AG09319 (cell line): ENCODE measurements around the gene ANKRD6.

Experiments
- DNase-seq: peaks from one replicate; pipeline ENCODE4 v3.0.0-alpha.2; 2010; ENCODE audit warnings: low read depth; ENCODE audit errors: extremely low read depth
- CTCF ChIP-seq: IDR thresholded peaks from 2 replicates; pipeline ENCODE4 v1.5.1; 2011; ENCODE audit warnings: low read depth, mild to moderate bottlenecking, inconsistent platforms, low read length, moderate library complexity

ANKRD6 gene

DNA sequence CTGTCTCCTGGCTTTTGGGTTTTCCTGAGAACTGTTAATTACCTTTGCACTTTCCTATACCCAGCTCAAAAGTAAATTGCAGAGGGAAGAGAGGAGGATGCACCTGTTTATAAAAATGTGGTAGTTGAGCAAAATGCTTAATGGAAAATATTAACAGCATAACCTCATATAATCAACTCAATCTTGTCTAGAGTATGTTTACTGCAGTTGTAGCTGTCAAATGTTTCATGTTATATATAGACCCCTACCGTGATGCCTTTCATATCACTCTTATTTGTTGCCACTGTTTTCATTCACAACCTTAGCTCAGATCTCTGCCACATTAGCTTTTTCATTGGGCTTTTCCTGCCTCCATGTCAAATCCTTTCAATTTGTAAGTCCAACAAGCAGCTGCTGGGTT is 36.0 kb downstream of the ANKRD6 start:
- no peak for TF ChIP-seq CTCF
- DNase-seq: no peak

DNA sequence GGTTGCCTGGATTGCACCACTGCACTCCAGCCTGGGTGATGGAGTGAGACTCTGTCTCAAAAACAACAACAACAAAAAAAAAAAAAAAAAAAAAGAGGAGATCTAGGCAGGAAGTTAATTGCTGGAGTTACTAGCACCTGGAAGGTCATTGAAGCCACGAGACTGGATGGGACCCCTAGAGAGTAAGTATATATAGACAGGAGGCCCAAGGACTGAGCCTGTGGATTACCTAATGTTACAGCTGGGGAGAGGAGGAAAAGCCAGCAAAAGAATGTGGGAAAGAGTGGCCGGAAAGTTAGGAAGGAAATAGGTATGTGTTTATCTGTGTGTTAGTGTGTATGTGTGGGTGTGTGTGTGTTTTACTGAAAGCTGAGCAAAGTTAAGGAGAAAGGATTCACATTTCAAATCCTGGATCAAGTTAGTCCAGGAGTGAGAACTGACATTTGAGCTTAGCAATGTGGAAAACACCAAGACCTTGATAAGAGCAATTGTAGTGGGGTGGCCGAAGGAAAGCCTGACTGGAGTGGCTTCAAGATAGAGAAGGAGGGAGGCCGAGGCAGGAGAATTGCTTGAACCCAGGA is 38.4 kb downstream of the ANKRD6 start:
- TF ChIP-seq CTCF: no peak
- no peak for DNase-seq

DNA sequence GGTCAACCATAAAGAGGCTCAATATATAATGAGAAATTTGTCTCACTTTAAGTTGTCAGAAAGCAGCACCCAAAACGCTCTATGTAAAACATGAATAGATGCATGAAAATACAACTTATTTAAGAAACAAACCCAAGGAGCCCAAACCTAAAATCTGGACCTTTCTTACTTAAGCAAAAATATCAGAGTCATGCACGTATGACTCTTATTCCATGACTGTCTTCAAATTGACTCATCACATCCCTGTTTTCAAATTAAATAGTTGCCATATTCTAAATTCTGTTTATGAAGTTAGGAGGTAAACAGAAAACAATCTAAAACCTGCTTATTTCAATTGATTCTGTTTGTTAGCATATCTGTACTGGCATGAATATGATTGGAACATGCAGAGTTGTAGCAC is 42.1 kb downstream of the ANKRD6 start:
- no peak for DNase-seq
- TF ChIP-seq CTCF: no peak

DNA sequence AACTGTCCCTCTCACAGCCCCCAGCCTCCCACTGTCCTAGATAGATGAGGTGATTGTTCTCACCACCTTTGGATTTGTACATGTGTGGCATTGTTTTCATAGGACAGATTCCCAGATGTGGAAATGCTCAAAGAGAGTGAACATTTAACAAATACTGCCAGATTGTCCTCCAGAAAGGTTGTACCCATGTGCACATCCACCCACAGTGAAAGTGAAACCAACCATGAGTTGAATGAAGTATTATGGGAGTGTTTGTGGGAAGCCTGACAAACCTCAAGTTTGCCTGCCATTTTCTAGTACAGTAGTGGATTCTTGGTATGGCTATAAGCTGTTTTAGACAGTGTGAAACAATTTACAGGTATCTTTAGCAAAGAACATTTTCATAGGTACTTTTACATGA is 42.7 kb downstream of the ANKRD6 start:
- DNase-seq: no peak
- no peak for TF ChIP-seq CTCF

- no peak for DNase-seq
- TF ChIP-seq CTCF: no peak
Measured at GRCh38 chr6:89479897-89480296, 46.9 kb downstream of the ANKRD6 start.

DNA sequence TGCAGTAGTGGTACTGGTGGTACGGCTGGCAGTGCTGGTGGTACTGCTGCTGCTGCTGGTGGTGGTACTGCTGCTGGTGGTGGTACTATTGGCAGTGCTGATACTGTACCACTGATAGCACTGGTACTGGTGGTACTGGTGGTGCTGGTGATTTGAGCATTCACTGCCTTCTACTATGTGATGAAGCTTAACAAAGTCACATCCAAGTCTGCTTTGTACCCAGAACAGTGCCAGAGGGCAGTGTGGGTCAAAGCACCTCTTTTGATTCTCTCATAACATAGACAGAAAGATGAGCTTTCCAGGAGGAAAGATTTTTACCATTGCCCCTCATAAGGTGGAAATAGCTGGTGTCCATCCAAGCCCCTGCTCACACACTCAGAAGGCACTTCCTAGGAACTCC is 48.7 kb downstream of the ANKRD6 start:
- no peak for TF ChIP-seq CTCF
- no peak for DNase-seq

DNA sequence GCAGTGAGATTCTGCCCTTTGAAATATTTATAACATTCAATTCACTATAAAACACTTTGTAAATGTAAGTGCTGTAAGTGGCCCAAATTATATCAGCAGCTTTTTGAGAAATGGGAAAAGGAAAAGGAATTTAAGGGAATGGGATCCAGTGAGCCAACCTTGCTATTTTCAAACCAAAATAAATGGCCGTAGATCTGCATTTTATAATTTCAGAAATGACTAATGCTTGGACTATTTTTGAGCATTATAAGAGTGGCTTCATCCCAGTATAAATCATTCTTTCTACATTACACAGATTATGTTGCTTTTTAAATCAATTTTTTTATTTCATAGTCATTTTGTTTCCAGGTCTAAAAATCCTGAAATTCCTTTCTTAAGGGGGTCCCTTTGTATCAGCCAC is 49.2 kb downstream of the ANKRD6 start:
- no peak for DNase-seq
- no peak for TF ChIP-seq CTCF
